Measurements from ENCODE around the gene STXBP5.

STXBP5 gene

DNA sequence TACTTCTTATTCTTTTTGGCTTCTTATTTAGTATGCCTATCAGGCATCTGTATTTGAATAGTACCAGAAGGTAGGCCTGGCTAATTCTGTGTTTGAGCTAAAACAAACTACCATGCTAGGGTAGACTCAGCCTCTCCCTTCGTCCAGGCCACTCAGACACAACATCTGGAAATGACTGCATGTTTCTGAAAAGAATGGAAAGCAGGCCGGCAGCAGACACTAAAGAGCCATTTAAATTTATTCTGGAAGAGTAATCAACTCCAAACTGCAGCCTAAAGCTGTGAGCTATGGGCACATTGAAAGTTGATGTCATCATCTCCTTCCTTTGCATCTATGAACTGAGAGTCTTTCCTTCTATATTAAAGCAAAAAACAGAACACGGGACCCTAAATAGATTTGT, 233.4 kb downstream of the STXBP5 start:
- Histone ChIP-seq H3K27me3 (ENCODE audit: insufficient read depth, low read length) (no peaks in the 10 kb centered on the region), H3K9me3 (ENCODE audit: low read length) (no peaks in the 10 kb centered on the region), H3K4me1 (ENCODE audit: insufficient read depth, low read length, severe bottlenecking) (no peaks in the 10 kb centered on the region), H3K4me2 (ENCODE audit: low read length) (no peak overlapping the region), H3K4me3 (ENCODE audit: low read depth, low read length, poor library complexity, severe bottlenecking) (no peak overlapping the region), H3K9ac (ENCODE audit: low read length) (no peak overlapping the region), H3K9me2 (ENCODE audit: low read depth, low read length) (no peaks in the 10 kb centered on the region), H3F3A (ENCODE audit: insufficient read depth, low read length) (no peaks in the 10 kb centered on the region), H2AFZ (ENCODE audit: low read length) (no peak overlapping the region), H3K27ac (ENCODE audit: low read depth, low read length, poor library complexity, severe bottlenecking) (no peak overlapping the region), H4K20me1 (ENCODE audit: insufficient read depth, low read length) (no peaks in the 10 kb centered on the region), H3K79me2 (ENCODE audit: insufficient read depth, low read length) (no peaks in the 10 kb centered on the region), H3K36me3 (ENCODE audit: insufficient read depth, low read length) (no peaks in the 10 kb centered on the region)
- TF ChIP-seq EZH2 (IDR thresholded peaks at IDR 0.05; ENCODE audit: borderline replicate concordance, low read length), result no peak
- TF ChIP-seq, protein P1, sequence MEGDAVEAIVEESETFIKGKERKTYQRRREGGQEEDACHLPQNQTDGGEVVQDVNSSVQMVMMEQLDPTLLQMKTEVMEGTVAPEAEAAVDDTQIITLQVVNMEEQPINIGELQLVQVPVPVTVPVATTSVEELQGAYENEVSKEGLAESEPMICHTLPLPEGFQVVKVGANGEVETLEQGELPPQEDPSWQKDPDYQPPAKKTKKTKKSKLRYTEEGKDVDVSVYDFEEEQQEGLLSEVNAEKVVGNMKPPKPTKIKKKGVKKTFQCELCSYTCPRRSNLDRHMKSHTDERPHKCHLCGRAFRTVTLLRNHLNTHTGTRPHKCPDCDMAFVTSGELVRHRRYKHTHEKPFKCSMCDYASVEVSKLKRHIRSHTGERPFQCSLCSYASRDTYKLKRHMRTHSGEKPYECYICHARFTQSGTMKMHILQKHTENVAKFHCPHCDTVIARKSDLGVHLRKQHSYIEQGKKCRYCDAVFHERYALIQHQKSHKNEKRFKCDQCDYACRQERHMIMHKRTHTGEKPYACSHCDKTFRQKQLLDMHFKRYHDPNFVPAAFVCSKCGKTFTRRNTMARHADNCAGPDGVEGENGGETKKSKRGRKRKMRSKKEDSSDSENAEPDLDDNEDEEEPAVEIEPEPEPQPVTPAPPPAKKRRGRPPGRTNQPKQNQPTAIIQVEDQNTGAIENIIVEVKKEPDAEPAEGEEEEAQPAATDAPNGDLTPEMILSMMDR (IDR thresholded peaks at IDR 0.05; ENCODE audit: low read length), result no peak

DNA sequence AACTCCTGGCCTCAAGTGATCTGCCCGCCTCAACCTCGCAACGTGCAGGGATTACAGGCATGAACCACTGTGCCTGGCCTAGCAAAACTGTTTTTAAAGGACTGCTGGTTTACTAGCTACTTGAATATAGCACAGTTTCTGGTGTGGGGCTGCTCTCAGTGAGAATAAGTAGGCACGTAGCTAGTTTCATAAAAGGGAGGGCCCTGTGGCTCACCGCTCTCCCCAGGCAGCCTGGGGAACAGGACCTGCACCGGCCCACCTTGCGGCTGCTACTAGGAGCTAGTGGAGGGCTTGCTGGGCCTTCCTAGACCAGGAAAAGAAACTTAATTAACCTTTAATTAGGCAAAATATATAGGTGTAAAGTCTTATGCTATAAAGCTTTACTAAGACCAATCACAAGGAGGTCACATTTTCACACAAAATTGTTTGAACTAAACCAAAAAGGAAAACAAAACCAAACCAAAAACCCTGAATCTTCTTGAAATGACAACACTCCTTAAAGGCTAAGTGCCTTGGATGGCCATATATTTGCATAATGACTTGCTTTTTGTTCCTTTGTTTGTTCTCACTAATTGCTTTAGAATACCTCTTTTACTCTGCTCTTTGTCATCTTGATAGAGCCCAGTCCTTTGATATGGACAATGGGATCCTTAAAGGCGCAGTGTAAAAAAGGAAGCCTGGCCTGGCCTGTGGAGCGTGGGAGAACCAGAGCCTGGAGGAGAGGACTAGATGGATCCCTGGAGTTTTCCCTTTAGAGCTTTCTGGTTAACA, 234.7 kb downstream of the STXBP5 start:
- TF ChIP-seq, protein P1 (IDR thresholded peaks at IDR 0.05; ENCODE audit: low read length), result no peak
- Histone ChIP-seq H3K9ac (ENCODE audit: low read length) (no peak overlapping the region), H3F3A (ENCODE audit: insufficient read depth, low read length) (no peaks in the 10 kb centered on the region), H3K27ac (ENCODE audit: low read depth, low read length, poor library complexity, severe bottlenecking) (no peak overlapping the region), H3K9me3 (ENCODE audit: low read length) (no peaks in the 10 kb centered on the region), H3K36me3 (ENCODE audit: insufficient read depth, low read length) (no peaks in the 10 kb centered on the region), H3K79me2 (ENCODE audit: insufficient read depth, low read length) (no peaks in the 10 kb centered on the region), H3K4me3 (ENCODE audit: low read depth, low read length, poor library complexity, severe bottlenecking) (no peak overlapping the region), H2AFZ (ENCODE audit: low read length) (no peak overlapping the region), H4K20me1 (ENCODE audit: insufficient read depth, low read length) (no peaks in the 10 kb centered on the region), H3K4me2 (ENCODE audit: low read length) (no peak overlapping the region), H3K4me1 (ENCODE audit: insufficient read depth, low read length, severe bottlenecking) (no peaks in the 10 kb centered on the region), H3K9me2 (ENCODE audit: low read depth, low read length) (no peaks in the 10 kb centered on the region), H3K27me3 (ENCODE audit: insufficient read depth, low read length) (no peaks in the 10 kb centered on the region)
